ENCODE results near the gene PTPRM. TPM values are rescaled to one million over a fixed set of nuclear protein-coding genes. Genes with fewer than 3 reads are reported as not detected.

Gene PTPRM
- total and polyA plus RNA-seq, 4 donors: 9.2 to 23.0 (median 12.7) TPM

DNA sequence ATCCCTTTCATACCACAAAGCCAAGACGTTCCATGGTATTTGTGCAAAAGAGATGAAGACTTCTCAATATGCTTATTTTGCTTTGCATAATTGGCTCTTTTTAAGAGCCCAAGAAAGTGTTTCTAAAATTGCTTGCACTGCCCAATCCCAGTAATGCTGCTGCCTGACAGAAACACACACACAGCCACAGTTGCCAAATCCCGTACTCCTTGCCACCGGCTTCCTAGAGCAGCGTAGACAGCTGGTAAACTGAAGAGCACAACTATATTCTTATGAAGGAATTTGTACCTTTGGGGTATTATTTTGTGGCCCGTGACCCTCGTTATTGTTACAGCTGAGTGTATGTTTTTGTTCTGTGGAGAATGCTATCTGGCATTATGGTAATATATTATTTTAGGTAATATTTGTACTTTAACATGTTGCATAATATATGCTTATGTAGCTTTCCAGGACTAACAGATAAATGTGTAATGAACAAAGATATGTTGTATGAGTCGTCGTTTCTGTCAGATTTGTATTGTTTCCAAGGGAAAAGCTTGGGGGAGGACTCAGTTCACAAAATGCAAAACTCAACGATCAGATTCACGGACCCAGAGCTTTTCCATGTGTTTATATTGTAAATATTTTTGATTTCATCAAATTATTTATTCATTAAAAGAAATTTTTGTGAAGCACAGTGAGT is 839.2 kb downstream of the PTPRM start:
- Histone ChIP-seq H3K4me1 (ENCODE audit: control insufficient read depth in 4 of 4, insufficient read depth in 4 of 4, low read length in 3 of 4) (no peaks in the 10 kb centered on the region), H3K36me3 (ENCODE audit: control insufficient read depth in 4 of 4, insufficient read depth in 3 of 4, low read depth in 1 of 4, low read length in 3 of 4) (peaks cover 0 to 2% (median 0%) of the 10 kb centered on the region in 4 donors), H3K9ac (ENCODE audit: low read depth in 1 of 2, low read length in 2 of 2) (no peak overlapping the region), H3K27ac (ENCODE audit: low read depth in 1 of 2, low read length in 2 of 2) (no peak overlapping the region), H3K4me3 (ENCODE audit: low read depth in 1 of 3, low read length in 3 of 3) (no peak overlapping the region), H3K9me3 (ENCODE audit: control insufficient read depth in 4 of 4, low read length in 3 of 4) (peaks cover 0 to 3% (median 1%) of the 10 kb centered on the region in 4 donors), H3K27me3 (ENCODE audit: control insufficient read depth in 4 of 4, insufficient read depth in 4 of 4, low read length in 3 of 4) (no peaks in the 10 kb centered on the region)
- 93% methylated on average over 10 of the region's 10 CpGs for WGBS
- TF ChIP-seq, protein P1, sequence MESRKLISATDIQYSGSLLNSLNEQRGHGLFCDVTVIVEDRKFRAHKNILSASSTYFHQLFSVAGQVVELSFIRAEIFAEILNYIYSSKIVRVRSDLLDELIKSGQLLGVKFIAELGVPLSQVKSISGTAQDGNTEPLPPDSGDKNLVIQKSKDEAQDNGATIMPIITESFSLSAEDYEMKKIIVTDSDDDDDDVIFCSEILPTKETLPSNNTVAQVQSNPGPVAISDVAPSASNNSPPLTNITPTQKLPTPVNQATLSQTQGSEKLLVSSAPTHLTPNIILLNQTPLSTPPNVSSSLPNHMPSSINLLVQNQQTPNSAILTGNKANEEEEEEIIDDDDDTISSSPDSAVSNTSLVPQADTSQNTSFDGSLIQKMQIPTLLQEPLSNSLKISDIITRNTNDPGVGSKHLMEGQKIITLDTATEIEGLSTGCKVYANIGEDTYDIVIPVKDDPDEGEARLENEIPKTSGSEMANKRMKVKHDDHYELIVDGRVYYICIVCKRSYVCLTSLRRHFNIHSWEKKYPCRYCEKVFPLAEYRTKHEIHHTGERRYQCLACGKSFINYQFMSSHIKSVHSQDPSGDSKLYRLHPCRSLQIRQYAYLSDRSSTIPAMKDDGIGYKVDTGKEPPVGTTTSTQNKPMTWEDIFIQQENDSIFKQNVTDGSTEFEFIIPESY (IDR thresholded peaks at IDR 0.05): no peak
- TF ChIP-seq RXRA (IDR thresholded peaks at IDR 0.05) (no peak), TAF1 (conservative IDR thresholded peaks at IDR 0.05) (no peak), RAD21 (IDR thresholded peaks at IDR 0.05) (no peak)
- TF ChIP-seq, protein P2, sequence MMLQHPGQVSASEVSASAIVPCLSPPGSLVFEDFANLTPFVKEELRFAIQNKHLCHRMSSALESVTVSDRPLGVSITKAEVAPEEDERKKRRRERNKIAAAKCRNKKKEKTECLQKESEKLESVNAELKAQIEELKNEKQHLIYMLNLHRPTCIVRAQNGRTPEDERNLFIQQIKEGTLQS (IDR thresholded peaks at IDR 0.05): no peak
- no peak for DNase-seq (ENCODE audit: low spot score)

DNA sequence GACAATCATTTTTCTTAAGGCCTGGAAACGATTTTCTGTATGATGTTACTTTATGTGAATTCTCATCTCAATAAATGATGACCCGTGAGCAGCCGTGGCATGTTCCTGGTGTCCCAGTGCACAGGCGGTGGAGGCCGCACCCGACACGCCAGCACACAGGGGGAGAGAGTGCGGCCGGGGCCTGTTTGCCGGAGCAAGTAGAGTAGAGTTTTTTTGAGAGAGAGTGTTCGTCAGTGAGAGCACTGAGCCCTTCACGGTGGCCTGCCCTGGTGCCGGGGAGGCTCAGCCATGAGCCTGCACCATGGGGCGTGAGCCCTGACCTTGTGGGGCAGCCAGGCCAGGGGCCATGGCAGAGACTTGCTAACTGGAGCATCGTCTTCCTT is 839.7 kb downstream of the PTPRM start:
- H3K36me3 ChIP-seq (ENCODE audit: control insufficient read depth in 4 of 4, insufficient read depth in 3 of 4, low read depth in 1 of 4, low read length in 3 of 4): peaks cover 0 to 2% (median 0%) of the 10 kb centered on the region in 4 donors
- H3K27me3 ChIP-seq (ENCODE audit: control insufficient read depth in 4 of 4, insufficient read depth in 4 of 4, low read length in 3 of 4): no peaks in the 10 kb centered on the region
- WGBS: 96% methylated on average over 15 of the region's 15 CpGs
- TF ChIP-seq YY1 (IDR thresholded peaks at IDR 0.05) (no peak), FOXA1 (IDR thresholded peaks at IDR 0.05) (no peak), NR2F2 (IDR thresholded peaks at IDR 0.05) (no peak), FOXA2 (IDR thresholded peaks at IDR 0.05) (no peak), TAF1 (conservative IDR thresholded peaks at IDR 0.05) (no peak), RAD21 (IDR thresholded peaks at IDR 0.05) (no peak), HNF4A (conservative IDR thresholded peaks at IDR 0.05) (no peak), SP1 (IDR thresholded peaks at IDR 0.05) (no peak), EGR1 (IDR thresholded peaks at IDR 0.05; ENCODE audit: low read depth in 2 of 2) (no peak), RXRA (IDR thresholded peaks at IDR 0.05) (no peak), JUND (IDR thresholded peaks at IDR 0.05) (no peak), HNF4G (IDR thresholded peaks at IDR 0.05) (no peak), GABPA (IDR thresholded peaks at IDR 0.05 in 1 of 2, conservative IDR thresholded peaks at IDR 0.05 in 1 of 2) (no peak)
- TF ChIP-seq, protein P2 (IDR thresholded peaks at IDR 0.05): no peak
- TF ChIP-seq, protein P1 (IDR thresholded peaks at IDR 0.05): no peak
- TF ChIP-seq, protein P3, sequence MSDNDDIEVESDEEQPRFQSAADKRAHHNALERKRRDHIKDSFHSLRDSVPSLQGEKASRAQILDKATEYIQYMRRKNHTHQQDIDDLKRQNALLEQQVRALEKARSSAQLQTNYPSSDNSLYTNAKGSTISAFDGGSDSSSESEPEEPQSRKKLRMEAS (IDR thresholded peaks at IDR 0.05): no peak
- TF ChIP-seq, protein P4, sequence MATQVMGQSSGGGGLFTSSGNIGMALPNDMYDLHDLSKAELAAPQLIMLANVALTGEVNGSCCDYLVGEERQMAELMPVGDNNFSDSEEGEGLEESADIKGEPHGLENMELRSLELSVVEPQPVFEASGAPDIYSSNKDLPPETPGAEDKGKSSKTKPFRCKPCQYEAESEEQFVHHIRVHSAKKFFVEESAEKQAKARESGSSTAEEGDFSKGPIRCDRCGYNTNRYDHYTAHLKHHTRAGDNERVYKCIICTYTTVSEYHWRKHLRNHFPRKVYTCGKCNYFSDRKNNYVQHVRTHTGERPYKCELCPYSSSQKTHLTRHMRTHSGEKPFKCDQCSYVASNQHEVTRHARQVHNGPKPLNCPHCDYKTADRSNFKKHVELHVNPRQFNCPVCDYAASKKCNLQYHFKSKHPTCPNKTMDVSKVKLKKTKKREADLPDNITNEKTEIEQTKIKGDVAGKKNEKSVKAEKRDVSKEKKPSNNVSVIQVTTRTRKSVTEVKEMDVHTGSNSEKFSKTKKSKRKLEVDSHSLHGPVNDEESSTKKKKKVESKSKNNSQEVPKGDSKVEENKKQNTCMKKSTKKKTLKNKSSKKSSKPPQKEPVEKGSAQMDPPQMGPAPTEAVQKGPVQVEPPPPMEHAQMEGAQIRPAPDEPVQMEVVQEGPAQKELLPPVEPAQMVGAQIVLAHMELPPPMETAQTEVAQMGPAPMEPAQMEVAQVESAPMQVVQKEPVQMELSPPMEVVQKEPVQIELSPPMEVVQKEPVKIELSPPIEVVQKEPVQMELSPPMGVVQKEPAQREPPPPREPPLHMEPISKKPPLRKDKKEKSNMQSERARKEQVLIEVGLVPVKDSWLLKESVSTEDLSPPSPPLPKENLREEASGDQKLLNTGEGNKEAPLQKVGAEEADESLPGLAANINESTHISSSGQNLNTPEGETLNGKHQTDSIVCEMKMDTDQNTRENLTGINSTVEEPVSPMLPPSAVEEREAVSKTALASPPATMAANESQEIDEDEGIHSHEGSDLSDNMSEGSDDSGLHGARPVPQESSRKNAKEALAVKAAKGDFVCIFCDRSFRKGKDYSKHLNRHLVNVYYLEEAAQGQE (IDR thresholded peaks at IDR 0.05): no peak
- TF ChIP-seq, protein P5, sequence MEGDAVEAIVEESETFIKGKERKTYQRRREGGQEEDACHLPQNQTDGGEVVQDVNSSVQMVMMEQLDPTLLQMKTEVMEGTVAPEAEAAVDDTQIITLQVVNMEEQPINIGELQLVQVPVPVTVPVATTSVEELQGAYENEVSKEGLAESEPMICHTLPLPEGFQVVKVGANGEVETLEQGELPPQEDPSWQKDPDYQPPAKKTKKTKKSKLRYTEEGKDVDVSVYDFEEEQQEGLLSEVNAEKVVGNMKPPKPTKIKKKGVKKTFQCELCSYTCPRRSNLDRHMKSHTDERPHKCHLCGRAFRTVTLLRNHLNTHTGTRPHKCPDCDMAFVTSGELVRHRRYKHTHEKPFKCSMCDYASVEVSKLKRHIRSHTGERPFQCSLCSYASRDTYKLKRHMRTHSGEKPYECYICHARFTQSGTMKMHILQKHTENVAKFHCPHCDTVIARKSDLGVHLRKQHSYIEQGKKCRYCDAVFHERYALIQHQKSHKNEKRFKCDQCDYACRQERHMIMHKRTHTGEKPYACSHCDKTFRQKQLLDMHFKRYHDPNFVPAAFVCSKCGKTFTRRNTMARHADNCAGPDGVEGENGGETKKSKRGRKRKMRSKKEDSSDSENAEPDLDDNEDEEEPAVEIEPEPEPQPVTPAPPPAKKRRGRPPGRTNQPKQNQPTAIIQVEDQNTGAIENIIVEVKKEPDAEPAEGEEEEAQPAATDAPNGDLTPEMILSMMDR (IDR thresholded peaks at IDR 0.05; ENCODE audit: low read depth, low read length, missing input control): no peak
- no peak for DNase-seq (ENCODE audit: low spot score)
- H3K27ac ChIP-seq (ENCODE audit: low read depth in 1 of 2, low read length in 2 of 2): no peak overlapping the region
- H3K9ac ChIP-seq (ENCODE audit: low read depth in 1 of 2, low read length in 2 of 2): no peak overlapping the region
- H3K4me3 ChIP-seq (ENCODE audit: low read depth in 1 of 3, low read length in 3 of 3): no peak overlapping the region
- no peaks in the 10 kb centered on the region for H3K4me1 ChIP-seq (ENCODE audit: control insufficient read depth in 4 of 4, insufficient read depth in 4 of 4, low read length in 3 of 4)
- H3K9me3 ChIP-seq (ENCODE audit: control insufficient read depth in 4 of 4, low read length in 3 of 4): peaks cover 0 to 5% (median 1%) of the 10 kb centered on the region in 4 donors
